Parathyroid adenoma (tissue), 2 donors: ENCODE data around the gene SPEG.
"Not testable (repeated sequence)": the region's sequence is repeated elsewhere in the genome, so short reads cannot be mapped to it uniquely, and the experiment has no call there.

Source experiments
- H2AFZ ChIP-seq: fragments of 300-600 bp; sonication (generic); one replicate; pipeline ENCODE4 v1.7.0; 2017; ENCODE audit warnings: antibody characterized with exemption, mild to moderate bottlenecking
- H3K27ac ChIP-seq: fragments of 300-600 bp; sonication (generic); one replicate; pipeline ENCODE4 v1.7.0; 2017
- H3K27me3 ChIP-seq: fragments of 300-600 bp; sonication (generic); one replicate; pipeline ENCODE4 v1.7.0; 2017; ENCODE audit warnings: low read length; ENCODE audit not compliant: control insufficient read depth, insufficient read depth
- H3K36me3 ChIP-seq: fragments of 300-600 bp; sonication (generic); one replicate; pipeline ENCODE4 v1.7.0; 2017; ENCODE audit warnings: low read length; ENCODE audit not compliant: control insufficient read depth, insufficient read depth
- H3K4me1 ChIP-seq: fragments of 300-600 bp; sonication (generic); one replicate; pipeline ENCODE4 v1.7.0; 2017; ENCODE audit warnings: control low read depth
- H3K4me2 ChIP-seq: fragments of 300-600 bp; sonication (generic); one replicate; pipeline ENCODE4 v1.7.0; 2017; ENCODE audit warnings: low read length
- H3K4me3 ChIP-seq: fragments of 300-600 bp; sonication (generic); one replicate; pipeline ENCODE4 v1.7.0; 2017; ENCODE audit warnings: low read depth, low read length
- H3K79me2 ChIP-seq: fragments of 300-600 bp; sonication (generic); one replicate; pipeline ENCODE4 v1.7.0; 2017; ENCODE audit warnings: control low read depth
- H3K9ac ChIP-seq: fragments of 300-600 bp; sonication (generic); one replicate; pipeline ENCODE4 v1.7.0; 2017; ENCODE audit warnings: mild to moderate bottlenecking
- H3K9me3 ChIP-seq: fragments of 300-600 bp; sonication (generic); one replicate; pipeline ENCODE4 v1.7.0; 2017; ENCODE audit warnings: low read length; ENCODE audit not compliant: control insufficient read depth
- TF ChIP-seq, protein P1 (sequence below): fragments of 300-600 bp; sonication (generic); IDR thresholded peaks from one replicate; pipeline ENCODE4 v1.7.0; 2017; ENCODE audit warnings: antibody characterized with exemption, mild to moderate bottlenecking
- donor health status: primary hyperparathyroidism.

Gene SPEG

DNA sequence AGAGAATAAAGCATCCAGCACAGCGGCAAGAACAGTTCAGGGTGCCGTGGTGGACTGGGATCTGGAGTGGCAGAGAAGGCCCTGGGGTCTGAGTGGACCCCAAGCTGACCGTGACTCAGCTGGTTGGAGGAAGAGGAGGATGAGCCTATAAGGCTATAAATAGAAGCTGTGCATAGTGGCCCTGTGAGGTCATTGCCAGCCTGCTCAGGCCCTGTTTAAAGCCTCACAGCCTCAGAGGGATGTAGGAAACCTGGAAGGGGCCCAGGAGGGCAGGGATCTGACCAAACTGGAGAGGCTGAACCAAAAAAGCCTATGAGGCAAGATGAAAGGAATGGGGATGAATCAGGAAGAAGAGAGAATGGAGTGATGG, 27.8 kb upstream of the SPEG start:
- Histone ChIP-seq H3K9ac (no peak overlapping the region), H3K27me3 (no peaks in the 10 kb centered on the region), H3K4me3 (no peak overlapping the region), H2AFZ (no peak overlapping the region), H3K27ac (no peak overlapping the region), H3K79me2 (no peaks in the 10 kb centered on the region), H3K4me2 (no peak overlapping the region), H3K9me3 (no peaks in the 10 kb centered on the region), H3K4me1 (no peaks in the 10 kb centered on the region), H3K36me3 (no peaks in the 10 kb centered on the region)
- TF ChIP-seq, protein P1, sequence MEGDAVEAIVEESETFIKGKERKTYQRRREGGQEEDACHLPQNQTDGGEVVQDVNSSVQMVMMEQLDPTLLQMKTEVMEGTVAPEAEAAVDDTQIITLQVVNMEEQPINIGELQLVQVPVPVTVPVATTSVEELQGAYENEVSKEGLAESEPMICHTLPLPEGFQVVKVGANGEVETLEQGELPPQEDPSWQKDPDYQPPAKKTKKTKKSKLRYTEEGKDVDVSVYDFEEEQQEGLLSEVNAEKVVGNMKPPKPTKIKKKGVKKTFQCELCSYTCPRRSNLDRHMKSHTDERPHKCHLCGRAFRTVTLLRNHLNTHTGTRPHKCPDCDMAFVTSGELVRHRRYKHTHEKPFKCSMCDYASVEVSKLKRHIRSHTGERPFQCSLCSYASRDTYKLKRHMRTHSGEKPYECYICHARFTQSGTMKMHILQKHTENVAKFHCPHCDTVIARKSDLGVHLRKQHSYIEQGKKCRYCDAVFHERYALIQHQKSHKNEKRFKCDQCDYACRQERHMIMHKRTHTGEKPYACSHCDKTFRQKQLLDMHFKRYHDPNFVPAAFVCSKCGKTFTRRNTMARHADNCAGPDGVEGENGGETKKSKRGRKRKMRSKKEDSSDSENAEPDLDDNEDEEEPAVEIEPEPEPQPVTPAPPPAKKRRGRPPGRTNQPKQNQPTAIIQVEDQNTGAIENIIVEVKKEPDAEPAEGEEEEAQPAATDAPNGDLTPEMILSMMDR, result no peak

DNA sequence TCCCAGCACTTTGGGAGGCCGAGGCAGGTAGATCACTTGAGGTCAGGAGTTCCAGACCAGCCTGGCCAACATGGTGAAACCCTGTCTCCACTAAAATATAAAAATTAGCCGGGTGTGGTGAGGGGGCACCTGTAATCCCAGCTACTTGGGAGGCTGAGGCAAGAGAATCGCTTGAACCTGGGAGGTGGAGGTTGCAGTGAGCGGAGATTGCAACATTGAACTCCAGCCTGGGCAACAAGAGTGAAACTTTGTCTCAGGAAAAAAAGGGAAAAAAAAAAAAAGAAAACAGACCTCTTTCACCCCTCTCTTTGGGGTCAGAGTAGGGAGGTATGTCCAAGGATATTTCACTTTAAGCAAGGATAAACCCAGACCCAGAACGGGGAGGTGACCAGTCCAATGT, 27.3 kb upstream of the SPEG start:
- H3K4me2 ChIP-seq, H3K9me3 ChIP-seq, H3K79me2 ChIP-seq, H3K27ac ChIP-seq, H3K27me3 ChIP-seq, H3K4me1 ChIP-seq, H3K36me3 ChIP-seq, H3K9ac ChIP-seq, H2AFZ ChIP-seq, H3K4me3 ChIP-seq: not testable (repeated sequence)

DNA sequence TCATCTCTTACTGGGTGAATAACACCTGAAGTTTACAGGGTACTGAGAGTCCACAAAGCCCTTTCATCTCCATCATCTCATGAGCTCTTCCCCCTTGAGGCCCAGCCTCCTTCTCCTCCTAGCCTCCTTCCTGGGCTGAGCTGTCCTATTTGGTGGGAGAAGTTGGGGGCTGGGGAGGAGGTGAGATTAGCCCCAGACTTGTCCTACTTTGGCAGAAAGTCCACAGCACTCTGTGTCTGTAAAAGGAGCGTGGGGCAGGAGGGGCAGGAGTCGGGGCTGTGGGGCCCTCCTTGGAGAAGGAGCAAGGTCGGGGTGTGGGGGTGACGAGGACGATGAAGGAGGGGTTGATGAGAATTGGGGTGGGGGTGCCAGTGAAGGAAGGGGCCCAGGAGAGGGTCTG, 26.4 kb upstream of the SPEG start:
- no peak overlapping the region for H3K9ac ChIP-seq
- H3K27ac ChIP-seq, result no peak overlapping the region
- H3K36me3 ChIP-seq, result no peaks in the 10 kb centered on the region
- H3K4me1 ChIP-seq, result no peaks in the 10 kb centered on the region
- no peak overlapping the region for H3K4me3 ChIP-seq
- H3K4me2 ChIP-seq, result no peak overlapping the region
- no peaks in the 10 kb centered on the region for H3K9me3 ChIP-seq
- H3K27me3 ChIP-seq, result no peaks in the 10 kb centered on the region
- H3K79me2 ChIP-seq, result no peaks in the 10 kb centered on the region
- H2AFZ ChIP-seq, result no peak overlapping the region
- TF ChIP-seq, protein P1, result no peak

DNA sequence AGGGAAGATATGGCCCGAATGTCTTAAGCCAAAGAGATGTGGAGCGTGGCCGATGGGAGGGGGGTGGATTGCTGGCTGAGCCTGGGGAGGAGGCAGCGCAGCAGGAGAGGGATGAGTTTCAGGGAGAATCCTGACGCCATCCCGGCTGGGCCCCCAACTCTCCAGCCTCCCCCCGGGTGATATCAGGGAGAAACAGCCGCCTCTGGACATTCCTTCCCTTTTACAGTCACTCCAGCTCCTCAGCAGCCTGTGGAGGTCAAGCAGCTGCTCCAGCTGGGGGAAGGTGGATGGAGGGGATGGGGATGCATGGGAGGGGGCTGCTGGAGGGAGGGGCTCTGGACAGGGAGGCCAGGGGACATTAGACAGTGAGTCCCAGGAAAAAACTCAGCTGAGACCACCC, 26.0 kb upstream of the SPEG start:
- Histone ChIP-seq H3K36me3 (no peaks in the 10 kb centered on the region), H2AFZ (no peak overlapping the region), H3K9ac (no peak overlapping the region), H3K27me3 (no peaks in the 10 kb centered on the region), H3K79me2 (no peaks in the 10 kb centered on the region), H3K4me1 (no peaks in the 10 kb centered on the region), H3K4me2 (no peak overlapping the region), H3K4me3 (no peak overlapping the region), H3K27ac (no peak overlapping the region), H3K9me3 (no peaks in the 10 kb centered on the region)
- TF ChIP-seq, protein P1, result no peak

DNA sequence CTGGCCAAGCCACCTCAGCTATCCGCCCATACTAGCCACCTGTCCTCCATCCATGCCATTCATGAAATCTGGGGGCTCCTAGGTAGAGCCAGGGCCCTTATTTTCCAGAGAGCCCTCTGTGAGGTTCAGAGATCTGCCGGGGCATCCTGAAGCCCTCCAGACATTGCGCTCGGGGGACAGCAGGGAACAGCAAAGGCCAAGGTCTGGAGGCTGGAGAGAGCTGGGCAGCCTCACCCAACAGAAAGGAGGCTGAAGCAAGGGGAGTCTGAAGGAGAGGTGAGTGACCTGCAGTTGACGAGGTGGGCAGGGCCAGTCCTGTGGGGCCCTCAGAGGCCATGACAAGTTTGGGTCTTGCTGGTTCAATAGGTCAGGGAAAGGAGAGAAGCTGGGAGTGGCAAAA, 25.0 kb upstream of the SPEG start:
- H3K9ac ChIP-seq, result no peak overlapping the region
- no peak overlapping the region for H3K27ac ChIP-seq
- H3K4me1 ChIP-seq, result no peaks in the 10 kb centered on the region
- no peaks in the 10 kb centered on the region for H3K36me3 ChIP-seq
- no peak overlapping the region for H3K4me3 ChIP-seq
- TF ChIP-seq, protein P1, result no peak
- no peaks in the 10 kb centered on the region for H3K9me3 ChIP-seq
- H3K79me2 ChIP-seq, result no peaks in the 10 kb centered on the region
- H3K4me2 ChIP-seq, result no peak overlapping the region
- no peak overlapping the region for H2AFZ ChIP-seq
- H3K27me3 ChIP-seq, result no peaks in the 10 kb centered on the region
